ENCODE measurements around the gene RGS9BP. TPM values are rescaled to one million over a fixed set of nuclear protein-coding genes. Genes with fewer than 3 reads are reported as not detected.
A peak's percentile ranks its signal among the peaks of the same experiment; 100 is the strongest.
"Not testable (repeated sequence)": the region's sequence is repeated elsewhere in the genome, so short reads cannot be mapped to it uniquely, and the experiment has no call there.

Gene RGS9BP
- total RNA-seq, 6 donors from 2014 or later: 2.2 to 9.4 (median 6.0) TPM

- Histone ChIP-seq H3K4me1 (peaks cover 3 to 23% (median 15%) of the 10 kb centered on the region in 4 donors), H3K27me3 (no peaks in the 10 kb centered on the region), H3K36me3 (peaks cover 5 to 58% (median 37%) of the 10 kb centered on the region in 4 donors), H3K4me3 (no peak overlapping the region), H3K9me3 (no peaks in the 10 kb centered on the region), H3K27ac (peak overlapping the region in 1 of 4 donors; percentile 11)
- peak in 1 of 2 donors; percentile 56 for DNase-seq
- no peak for ATAC-seq (ENCODE audit: low FRiP score in 2 of 2)
- no peak for TF ChIP-seq EP300 (IDR thresholded peaks at IDR 0.05)
- 49% methylated on average over 9 to 12 of the region's 12 CpGs for WGBS, 2 donors
These were observed 22.6 kb upstream of the RGS9BP start for GRCh38 chr19:32652894-32653598.

- Histone ChIP-seq H3K9me3 (no peaks in the 10 kb centered on the region), H3K36me3 (peaks cover 5 to 58% (median 40%) of the 10 kb centered on the region in 4 donors), H3K4me1 (peaks cover 3 to 23% (median 15%) of the 10 kb centered on the region in 4 donors), H3K27ac (peak overlapping the region in 1 of 4 donors; percentile 11), H3K4me3 (no peak overlapping the region), H3K27me3 (no peaks in the 10 kb centered on the region)
- ATAC-seq (ENCODE audit: low FRiP score in 2 of 2) (no peak), DNase-seq (no peak)
- TF ChIP-seq POLR2AphosphoS5 (IDR thresholded peaks at IDR 0.05) (no peak), CTCF (IDR thresholded peaks at IDR 0.05) (no peak), EP300 (IDR thresholded peaks at IDR 0.05) (no peak), POLR2A (IDR thresholded peaks at IDR 0.05) (no peak)
- WGBS, 2 donors: 70 to 88% methylated on average over 10 to 15 of the region's 15 CpGs
These were observed 22.1 kb upstream of the RGS9BP start for GRCh38 chr19:32653599-32653915.

- not testable (repeated sequence) for DNase-seq; H3K27ac ChIP-seq; ATAC-seq (ENCODE audit: low FRiP score in 2 of 2); H3K27me3 ChIP-seq; H3K4me3 ChIP-seq; H3K9me3 ChIP-seq
- 90 to 96% methylated on average over 8 of the region's 8 CpGs for whole genome bisulfite sequencing, 2 donors
- Histone ChIP-seq H3K4me1 (peaks cover 3 to 23% (median 15%) of the 10 kb centered on the region in 4 donors), H3K36me3 (peaks cover 0 to 45% (median 33%) of the 10 kb centered on the region in 4 donors)
These were observed 19.3 kb upstream of the RGS9BP start for GRCh38 chr19:32656379-32656778.

GRCh38 chr19:32658075-32658474 lies 17.6 kb upstream of the RGS9BP start:
- Histone ChIP-seq H3K36me3 (peaks cover 0 to 45% (median 32%) of the 10 kb centered on the region in 4 donors), H3K27me3 (no peaks in the 10 kb centered on the region), H3K4me1 (peaks cover 0 to 14% (median 3%) of the 10 kb centered on the region in 4 donors), H3K27ac (no peak overlapping the region), H3K9me3 (no peaks in the 10 kb centered on the region), H3K4me3 (no peak overlapping the region)
- WGBS, 2 donors: 93% methylated on average over 10 of the region's 10 CpGs
- DNase-seq (no peak), ATAC-seq (ENCODE audit: low FRiP score in 2 of 2) (no peak)
- TF ChIP-seq POLR2AphosphoS5 (IDR thresholded peaks at IDR 0.05) (no peak), CTCF (IDR thresholded peaks at IDR 0.05) (no peak), POLR2A (IDR thresholded peaks at IDR 0.05) (no peak), EP300 (IDR thresholded peaks at IDR 0.05) (no peak)

- WGBS, 2 donors: 85 to 96% methylated on average over 10 of the region's 10 CpGs
- no peak for ATAC-seq (ENCODE audit: low FRiP score in 2 of 2)
- TF ChIP-seq EP300 (IDR thresholded peaks at IDR 0.05) (no peak), POLR2A (IDR thresholded peaks at IDR 0.05) (no peak), CTCF (IDR thresholded peaks at IDR 0.05) (no peak), POLR2AphosphoS5 (IDR thresholded peaks at IDR 0.05) (no peak)
- no peaks in the 10 kb centered on the region for H3K27me3 ChIP-seq
- H3K27ac ChIP-seq: no peak overlapping the region
- H3K4me3 ChIP-seq: no peak overlapping the region
- DNase-seq: no peak
- no peaks in the 10 kb centered on the region for H3K9me3 ChIP-seq
- peaks cover 0 to 10% (median 0%) of the 10 kb centered on the region in 4 donors for H3K4me1 ChIP-seq
- peaks cover 0 to 45% (median 30%) of the 10 kb centered on the region in 4 donors for H3K36me3 ChIP-seq
These were observed 17.1 kb upstream of the RGS9BP start for GRCh38 chr19:32658527-32658926.

- Histone ChIP-seq H3K9me3 (no peaks in the 10 kb centered on the region), H3K36me3 (peaks cover 0 to 28% (median 15%) of the 10 kb centered on the region in 4 donors), H3K27me3 (no peaks in the 10 kb centered on the region), H3K4me3 (no peak overlapping the region), H3K27ac (no peak overlapping the region), H3K4me1 (peaks cover 0 to 7% (median 0%) of the 10 kb centered on the region in 4 donors)
- no peak for ATAC-seq (ENCODE audit: low FRiP score in 2 of 2)
- DNase-seq: no peak
- TF ChIP-seq CTCF (IDR thresholded peaks at IDR 0.05) (no peak), EP300 (IDR thresholded peaks at IDR 0.05) (no peak), POLR2AphosphoS5 (IDR thresholded peaks at IDR 0.05) (no peak), POLR2A (IDR thresholded peaks at IDR 0.05) (no peak)
- 91 to 92% methylated on average over 7 of the region's 7 CpGs for WGBS, 2 donors
These were observed 14.3 kb upstream of the RGS9BP start for GRCh38 chr19:32661318-32661717.
